SK-N-SH treated with all-trans-retinoic acid at 6 μM for 48 hours (cell line): ENCODE results near the gene ADRA2C.

Experiments used
- ATAC-seq: fragments of 200-7000 bp; cut with Tn5 transposase; 3 replicates; pipeline ENCODE4 v1.9.1; 2020; ENCODE audit warnings: mild to moderate bottlenecking, moderate library complexity
- ARNTL ChIP-seq: fragments of 450-650 bp; formaldehyde crosslinking; IDR thresholded peaks from 2 replicates; pipeline ENCODE4 v1.5.0; 2020; ENCODE audit warnings: low read depth, mild to moderate bottlenecking, moderate library complexity, borderline replicate concordance
- BACH2 ChIP-seq: fragments of 250-450 bp; sonication (Bioruptor Pico); IDR thresholded peaks from 2 replicates; pipeline ENCODE4 v1.9.0; 2021; ENCODE audit warnings: mild to moderate bottlenecking, borderline replicate concordance
- CSDC2 ChIP-seq: fragments of 250-450 bp; sonication (Bioruptor Pico); IDR thresholded peaks from 2 replicates; pipeline ENCODE4 v1.5.0; 2020; ENCODE audit warnings: mild to moderate bottlenecking, moderate library complexity
- GLIS3 ChIP-seq: fragments of 250-450 bp; sonication (Bioruptor Pico); IDR thresholded peaks from 2 replicates; pipeline ENCODE4 v1.5.0; 2020; ENCODE audit warnings: mild to moderate bottlenecking, moderate library complexity
- ISL1 ChIP-seq: fragments of 250-450 bp; sonication (Bioruptor Pico); IDR thresholded peaks from 2 replicates; pipeline ENCODE4 v2.1.2; 2022; ENCODE audit warnings: mild to moderate bottlenecking, moderate library complexity
- OSR1 ChIP-seq: fragments of 250-450 bp; sonication (Bioruptor Pico); IDR thresholded peaks from 2 replicates; pipeline ENCODE4 v1.8.0; 2022; ENCODE audit warnings: moderate library complexity, mild to moderate bottlenecking, inconsistent platforms
- RARB ChIP-seq: fragments of 250-450 bp; sonication (Bioruptor Pico); IDR thresholded peaks from 2 replicates; pipeline ENCODE4 v1.8.0; 2021; ENCODE audit warnings: mild to moderate bottlenecking, moderate library complexity
- SNAI2 ChIP-seq: fragments of 250-450 bp; sonication (Bioruptor Pico); IDR thresholded peaks from 2 replicates; pipeline ENCODE4 v1.5.0; 2020; ENCODE audit warnings: mild to moderate bottlenecking, moderate library complexity
- TCF4 ChIP-seq: fragments of 250-450 bp; sonication (Bioruptor Pico); IDR thresholded peaks from 2 replicates; pipeline ENCODE4 v1.8.0; 2021; ENCODE audit warnings: mild to moderate bottlenecking, moderate library complexity, borderline replicate concordance
- TOX ChIP-seq: fragments of 250-450 bp; sonication (Bioruptor Pico); IDR thresholded peaks from 2 replicates; pipeline ENCODE4 v1.8.0; 2021; ENCODE audit warnings: mild to moderate bottlenecking, moderate library complexity, borderline replicate concordance
- ZC3H10 ChIP-seq: fragments of 250-450 bp; sonication (Bioruptor Pico); IDR thresholded peaks from 2 replicates; pipeline ENCODE4 v1.5.1; 2021; ENCODE audit warnings: mild to moderate bottlenecking, moderate library complexity
- ZFP3 ChIP-seq: fragments of 250-450 bp; sonication (Bioruptor Pico); IDR thresholded peaks from 2 replicates; pipeline ENCODE4 v1.5.0; 2020; ENCODE audit warnings: mild to moderate bottlenecking, moderate library complexity
- ZFP30 ChIP-seq: fragments of 450-650 bp; formaldehyde crosslinking; IDR thresholded peaks from 2 replicates; pipeline ENCODE4 v1.5.0; 2022; ENCODE audit warnings: mild to moderate bottlenecking, moderate library complexity
- ZNF565 ChIP-seq: fragments of 450-650 bp; formaldehyde crosslinking; conservative IDR thresholded peaks from 2 replicates; pipeline ENCODE4 v1.5.0; 2020; ENCODE audit warnings: low read depth, mild to moderate bottlenecking, moderate library complexity
- ZNF70 ChIP-seq: fragments of 450-650 bp; formaldehyde crosslinking; IDR thresholded peaks from 2 replicates; pipeline ENCODE4 v1.5.0; 2020; ENCODE audit warnings: mild to moderate bottlenecking, moderate library complexity
- ZNF8 ChIP-seq: fragments of 450-650 bp; formaldehyde crosslinking; IDR thresholded peaks from 2 replicates; pipeline ENCODE4 v1.5.0; 2020; ENCODE audit warnings: mild to moderate bottlenecking, moderate library complexity
- TF ChIP-seq, protein P1 (sequence below): fragments of 250-450 bp; sonication (Bioruptor Pico); IDR thresholded peaks from 2 replicates; pipeline ENCODE4 v1.5.0; 2020; ENCODE audit warnings: mild to moderate bottlenecking, moderate library complexity
- TF ChIP-seq, protein P2 (sequence below): fragments of 250-450 bp; sonication (Bioruptor Pico); IDR thresholded peaks from 2 replicates; pipeline ENCODE4 v1.8.0; 2021; ENCODE audit warnings: low read depth, mild to moderate bottlenecking, moderate library complexity, borderline replicate concordance
- TF ChIP-seq, protein P3 (sequence below): fragments of 250-450 bp; sonication (Bioruptor Pico); IDR thresholded peaks from 2 replicates; pipeline ENCODE4 v1.5.1; 2020; ENCODE audit warnings: low read depth, mild to moderate bottlenecking, moderate library complexity
- TF ChIP-seq, protein P4 (sequence below): fragments of 250-450 bp; sonication (Bioruptor Pico); IDR thresholded peaks from 2 replicates; pipeline ENCODE4 v1.8.0; 2020; ENCODE audit warnings: mild to moderate bottlenecking, moderate library complexity, borderline replicate concordance

Gene ADRA2C

DNA sequence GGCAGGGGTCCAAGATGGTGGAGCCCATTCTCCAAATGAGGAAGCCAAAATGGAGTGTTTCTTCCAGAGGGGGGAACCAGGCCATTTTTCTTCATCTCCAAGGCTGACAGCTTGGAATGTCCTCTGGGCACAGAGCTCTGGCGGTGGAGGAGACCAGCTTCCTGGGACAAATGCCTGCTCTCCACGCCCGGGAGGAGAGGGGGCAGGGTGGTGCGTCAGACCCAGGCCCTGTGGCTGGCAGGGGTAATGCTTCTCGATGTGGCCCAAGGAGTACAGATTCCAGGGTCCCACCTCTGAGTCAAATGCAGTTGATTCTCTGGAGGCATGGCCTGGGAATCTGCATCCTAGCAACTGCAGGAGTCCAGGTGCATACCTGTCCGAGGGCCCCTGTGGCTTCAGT, 44.6 kb upstream of the ADRA2C start:
- TF ChIP-seq TOX (CRISPR knock-in tag) (no peak), ZFP30 (CRISPR knock-in tag) (no peak), ZC3H10 (CRISPR knock-in tag) (no peak), ZFP3 (CRISPR knock-in tag) (no peak), SNAI2 (no peak), ARNTL (CRISPR knock-in tag) (no peak), ISL1 (no peak), GLIS3 (CRISPR knock-in tag) (no peak), OSR1 (no peak), ZNF565 (no peak), ZNF70 (CRISPR knock-in tag) (no peak)
- TF ChIP-seq, protein P1, sequence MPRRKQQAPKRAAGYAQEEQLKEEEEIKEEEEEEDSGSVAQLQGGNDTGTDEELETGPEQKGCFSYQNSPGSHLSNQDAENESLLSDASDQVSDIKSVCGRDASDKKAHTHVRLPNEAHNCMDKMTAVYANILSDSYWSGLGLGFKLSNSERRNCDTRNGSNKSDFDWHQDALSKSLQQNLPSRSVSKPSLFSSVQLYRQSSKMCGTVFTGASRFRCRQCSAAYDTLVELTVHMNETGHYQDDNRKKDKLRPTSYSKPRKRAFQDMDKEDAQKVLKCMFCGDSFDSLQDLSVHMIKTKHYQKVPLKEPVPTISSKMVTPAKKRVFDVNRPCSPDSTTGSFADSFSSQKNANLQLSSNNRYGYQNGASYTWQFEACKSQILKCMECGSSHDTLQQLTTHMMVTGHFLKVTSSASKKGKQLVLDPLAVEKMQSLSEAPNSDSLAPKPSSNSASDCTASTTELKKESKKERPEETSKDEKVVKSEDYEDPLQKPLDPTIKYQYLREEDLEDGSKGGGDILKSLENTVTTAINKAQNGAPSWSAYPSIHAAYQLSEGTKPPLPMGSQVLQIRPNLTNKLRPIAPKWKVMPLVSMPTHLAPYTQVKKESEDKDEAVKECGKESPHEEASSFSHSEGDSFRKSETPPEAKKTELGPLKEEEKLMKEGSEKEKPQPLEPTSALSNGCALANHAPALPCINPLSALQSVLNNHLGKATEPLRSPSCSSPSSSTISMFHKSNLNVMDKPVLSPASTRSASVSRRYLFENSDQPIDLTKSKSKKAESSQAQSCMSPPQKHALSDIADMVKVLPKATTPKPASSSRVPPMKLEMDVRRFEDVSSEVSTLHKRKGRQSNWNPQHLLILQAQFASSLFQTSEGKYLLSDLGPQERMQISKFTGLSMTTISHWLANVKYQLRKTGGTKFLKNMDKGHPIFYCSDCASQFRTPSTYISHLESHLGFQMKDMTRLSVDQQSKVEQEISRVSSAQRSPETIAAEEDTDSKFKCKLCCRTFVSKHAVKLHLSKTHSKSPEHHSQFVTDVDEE (CRISPR knock-in tag): no peak
- TF ChIP-seq, protein P2, sequence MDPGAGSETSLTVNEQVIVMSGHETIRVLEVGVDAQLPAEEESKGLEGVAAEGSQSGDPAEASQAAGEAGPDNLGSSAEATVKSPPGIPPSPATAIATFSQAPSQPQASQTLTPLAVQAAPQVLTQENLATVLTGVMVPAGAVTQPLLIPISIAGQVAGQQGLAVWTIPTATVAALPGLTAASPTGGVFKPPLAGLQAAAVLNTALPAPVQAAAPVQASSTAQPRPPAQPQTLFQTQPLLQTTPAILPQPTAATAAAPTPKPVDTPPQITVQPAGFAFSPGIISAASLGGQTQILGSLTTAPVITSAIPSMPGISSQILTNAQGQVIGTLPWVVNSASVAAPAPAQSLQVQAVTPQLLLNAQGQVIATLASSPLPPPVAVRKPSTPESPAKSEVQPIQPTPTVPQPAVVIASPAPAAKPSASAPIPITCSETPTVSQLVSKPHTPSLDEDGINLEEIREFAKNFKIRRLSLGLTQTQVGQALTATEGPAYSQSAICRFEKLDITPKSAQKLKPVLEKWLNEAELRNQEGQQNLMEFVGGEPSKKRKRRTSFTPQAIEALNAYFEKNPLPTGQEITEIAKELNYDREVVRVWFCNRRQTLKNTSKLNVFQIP: no peak
- TF ChIP-seq, protein P3, sequence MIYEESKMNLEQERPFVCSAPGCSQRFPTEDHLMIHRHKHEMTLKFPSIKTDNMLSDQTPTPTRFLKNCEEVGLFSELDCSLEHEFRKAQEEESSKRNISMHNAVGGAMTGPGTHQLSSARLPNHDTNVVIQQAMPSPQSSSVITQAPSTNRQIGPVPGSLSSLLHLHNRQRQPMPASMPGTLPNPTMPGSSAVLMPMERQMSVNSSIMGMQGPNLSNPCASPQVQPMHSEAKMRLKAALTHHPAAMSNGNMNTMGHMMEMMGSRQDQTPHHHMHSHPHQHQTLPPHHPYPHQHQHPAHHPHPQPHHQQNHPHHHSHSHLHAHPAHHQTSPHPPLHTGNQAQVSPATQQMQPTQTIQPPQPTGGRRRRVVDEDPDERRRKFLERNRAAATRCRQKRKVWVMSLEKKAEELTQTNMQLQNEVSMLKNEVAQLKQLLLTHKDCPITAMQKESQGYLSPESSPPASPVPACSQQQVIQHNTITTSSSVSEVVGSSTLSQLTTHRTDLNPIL (CRISPR knock-in tag): no peak
- ATAC-seq: no peak

DNA sequence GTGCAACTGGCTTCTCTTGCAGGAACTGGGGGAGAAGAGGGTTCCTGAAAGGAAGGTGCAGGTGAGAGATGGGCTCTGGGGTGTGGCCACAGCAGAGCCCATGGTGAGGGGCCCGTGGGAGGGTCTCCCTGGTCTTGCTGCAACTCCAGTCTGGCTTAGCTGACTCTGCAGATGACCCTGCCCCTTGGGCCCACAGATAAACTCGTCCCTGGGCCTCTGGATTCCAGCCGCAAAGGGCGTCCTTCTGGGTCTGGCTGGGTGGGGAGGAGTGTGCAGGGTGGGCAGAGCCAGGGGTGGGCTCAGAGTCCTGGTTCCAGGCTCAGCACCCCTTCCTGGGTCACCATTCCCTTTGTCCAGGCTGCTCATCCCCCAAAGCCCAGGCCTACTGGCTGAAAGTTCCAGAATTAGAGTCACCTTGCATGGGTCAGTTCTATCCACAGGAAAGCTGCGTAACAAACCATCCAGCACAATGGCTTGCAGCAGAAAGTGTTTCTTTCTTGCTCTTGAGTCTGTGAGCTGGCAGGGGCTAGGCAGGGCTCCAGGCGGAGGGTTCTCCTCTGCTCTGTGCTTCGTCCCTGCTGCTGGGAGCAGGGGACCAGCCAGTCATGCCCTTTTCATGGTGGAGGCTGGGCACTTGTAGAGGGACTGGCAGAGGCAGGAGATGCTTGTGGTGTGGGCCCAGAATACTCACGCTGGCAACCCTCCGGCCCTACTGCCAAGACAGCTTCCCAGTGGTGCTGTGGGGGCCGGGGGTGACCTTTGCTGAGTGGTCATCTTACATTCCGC, 43.5 kb upstream of the ADRA2C start:
- no peak for TF ChIP-seq ISL1
- no peak for TF ChIP-seq ZNF8 (CRISPR knock-in tag)
- no peak for TF ChIP-seq ZC3H10 (CRISPR knock-in tag)
- no peak for TF ChIP-seq BACH2
- TF ChIP-seq, protein P4, sequence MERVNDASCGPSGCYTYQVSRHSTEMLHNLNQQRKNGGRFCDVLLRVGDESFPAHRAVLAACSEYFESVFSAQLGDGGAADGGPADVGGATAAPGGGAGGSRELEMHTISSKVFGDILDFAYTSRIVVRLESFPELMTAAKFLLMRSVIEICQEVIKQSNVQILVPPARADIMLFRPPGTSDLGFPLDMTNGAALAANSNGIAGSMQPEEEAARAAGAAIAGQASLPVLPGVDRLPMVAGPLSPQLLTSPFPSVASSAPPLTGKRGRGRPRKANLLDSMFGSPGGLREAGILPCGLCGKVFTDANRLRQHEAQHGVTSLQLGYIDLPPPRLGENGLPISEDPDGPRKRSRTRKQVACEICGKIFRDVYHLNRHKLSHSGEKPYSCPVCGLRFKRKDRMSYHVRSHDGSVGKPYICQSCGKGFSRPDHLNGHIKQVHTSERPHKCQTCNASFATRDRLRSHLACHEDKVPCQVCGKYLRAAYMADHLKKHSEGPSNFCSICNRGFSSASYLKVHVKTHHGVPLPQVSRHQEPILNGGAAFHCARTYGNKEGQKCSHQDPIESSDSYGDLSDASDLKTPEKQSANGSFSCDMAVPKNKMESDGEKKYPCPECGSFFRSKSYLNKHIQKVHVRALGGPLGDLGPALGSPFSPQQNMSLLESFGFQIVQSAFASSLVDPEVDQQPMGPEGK: no peak
- no peak for TF ChIP-seq ZFP30 (CRISPR knock-in tag)
- TF ChIP-seq, protein P3 (CRISPR knock-in tag): no peak
- no peak for ATAC-seq

DNA sequence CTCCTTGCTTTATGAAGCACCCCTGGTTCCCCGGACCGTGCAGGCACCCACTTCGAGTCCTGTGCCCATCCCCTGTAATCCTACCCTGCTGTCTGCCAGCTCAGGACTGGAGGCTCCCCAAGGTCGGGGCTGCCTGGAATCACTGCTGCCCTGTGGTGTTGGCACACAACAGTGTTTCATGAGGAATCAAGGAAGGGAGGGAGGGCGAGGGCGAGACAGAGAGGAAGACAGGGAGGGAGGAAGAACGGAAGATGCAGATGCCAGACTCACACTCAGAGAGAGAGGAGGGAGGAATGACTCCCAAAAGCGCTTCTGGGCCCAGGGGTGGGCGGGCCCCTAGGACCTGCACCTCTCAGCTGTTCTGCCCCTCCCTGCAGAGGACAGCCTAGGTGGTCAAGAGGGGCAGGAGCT, 42.9 kb upstream of the ADRA2C start:
- no peak for ATAC-seq
- TF ChIP-seq TCF4 (CRISPR knock-in tag) (no peak), ZC3H10 (CRISPR knock-in tag) (no peak), BACH2 (no peak), ARNTL (CRISPR knock-in tag) (no peak), RARB (no peak), CSDC2 (CRISPR knock-in tag) (no peak), OSR1 (no peak), ZFP3 (CRISPR knock-in tag) (no peak), TOX (CRISPR knock-in tag) (no peak), ZFP30 (CRISPR knock-in tag) (no peak)
- TF ChIP-seq, protein P4: no peak
